GM19372 (cell line): ENCODE results near the gene IL17RD.

Experiments
- ATAC-seq: cut with Tn5 transposase; IDR thresholded peaks from one replicate; pipeline ENCODE4 v1.9.1; 2021; ENCODE audit warnings: mild to moderate bottlenecking, low read depth, moderate library complexity; ENCODE audit not compliant: unreplicated experiment

Gene IL17RD

GRCh38 chr3:57133157-57133556 is 32.0 kb downstream of the IL17RD start:
- ATAC-seq, result no peak

- ATAC-seq, result no peak
These were observed 32.5 kb downstream of the IL17RD start for GRCh38 chr3:57132674-57133073.

- no peak for ATAC-seq
These were observed 34.0 kb downstream of the IL17RD start for GRCh38 chr3:57131210-57131588.

- no peak for ATAC-seq
These were observed 34.5 kb downstream of the IL17RD start for GRCh38 chr3:57130571-57131209.

- no peak for ATAC-seq
These were observed 36.1 kb downstream of the IL17RD start for GRCh38 chr3:57128826-57129667.

GRCh38 chr3:57127891-57128518 is 37.1 kb downstream of the IL17RD start:
- ATAC-seq, result no peak

- ATAC-seq, result no peak
These were observed 38.9 kb downstream of the IL17RD start for GRCh38 chr3:57126244-57126643.

- ATAC-seq, result no peak
These were observed 44.5 kb downstream of the IL17RD start for GRCh38 chr3:57120451-57121174.

- ATAC-seq, result no peak
These were observed 45.1 kb downstream of the IL17RD start for GRCh38 chr3:57120040-57120439.

- no peak for ATAC-seq
These were observed 46.9 kb downstream of the IL17RD start for GRCh38 chr3:57118254-57118653.

- no peak for ATAC-seq
These were observed 48.7 kb downstream of the IL17RD start for GRCh38 chr3:57116501-57116900.

GRCh38 chr3:57112206-57112605 is 52.9 kb downstream of the IL17RD start:
- no peak for ATAC-seq

- ATAC-seq, result no peak
These were observed 54.4 kb downstream of the IL17RD start for GRCh38 chr3:57110798-57111197.

GRCh38 chr3:57110214-57110613 is 54.9 kb downstream of the IL17RD start:
- ATAC-seq, result no peak

GRCh38 chr3:57109437-57110199 is 55.5 kb downstream of the IL17RD start:
- ATAC-seq, result no peak

- no peak for ATAC-seq
These were observed 56.5 kb downstream of the IL17RD start for GRCh38 chr3:57108684-57109083.

GRCh38 chr3:57105585-57105984 is 59.6 kb downstream of the IL17RD start:
- ATAC-seq, result no peak

- ATAC-seq, result no peak
These were observed 65.0 kb downstream of the IL17RD start for GRCh38 chr3:57100046-57100695.

GRCh38 chr3:57098418-57099310 is 66.5 kb downstream of the IL17RD start:
- ATAC-seq, result no peak
